Purkinje cell (primary cell): Measurements from ENCODE around the gene VPS4A. TPM values are rescaled to one million over a fixed set of nuclear protein-coding genes. Genes with fewer than 3 reads are reported as not detected.

Source experiments
- polyA plus RNA-seq: library from polyadenylated mRNA; unstranded; fragments of >200 nt; fragmentation: Nextera tagmentation; gene quantifications from 2 replicates; pipeline ENCODE4 v1.2.1, GENCODE V29; 2014

Gene VPS4A
- 13.2 and 17.3 TPM in 2 replicates for polyA plus RNA-seq

DNA sequence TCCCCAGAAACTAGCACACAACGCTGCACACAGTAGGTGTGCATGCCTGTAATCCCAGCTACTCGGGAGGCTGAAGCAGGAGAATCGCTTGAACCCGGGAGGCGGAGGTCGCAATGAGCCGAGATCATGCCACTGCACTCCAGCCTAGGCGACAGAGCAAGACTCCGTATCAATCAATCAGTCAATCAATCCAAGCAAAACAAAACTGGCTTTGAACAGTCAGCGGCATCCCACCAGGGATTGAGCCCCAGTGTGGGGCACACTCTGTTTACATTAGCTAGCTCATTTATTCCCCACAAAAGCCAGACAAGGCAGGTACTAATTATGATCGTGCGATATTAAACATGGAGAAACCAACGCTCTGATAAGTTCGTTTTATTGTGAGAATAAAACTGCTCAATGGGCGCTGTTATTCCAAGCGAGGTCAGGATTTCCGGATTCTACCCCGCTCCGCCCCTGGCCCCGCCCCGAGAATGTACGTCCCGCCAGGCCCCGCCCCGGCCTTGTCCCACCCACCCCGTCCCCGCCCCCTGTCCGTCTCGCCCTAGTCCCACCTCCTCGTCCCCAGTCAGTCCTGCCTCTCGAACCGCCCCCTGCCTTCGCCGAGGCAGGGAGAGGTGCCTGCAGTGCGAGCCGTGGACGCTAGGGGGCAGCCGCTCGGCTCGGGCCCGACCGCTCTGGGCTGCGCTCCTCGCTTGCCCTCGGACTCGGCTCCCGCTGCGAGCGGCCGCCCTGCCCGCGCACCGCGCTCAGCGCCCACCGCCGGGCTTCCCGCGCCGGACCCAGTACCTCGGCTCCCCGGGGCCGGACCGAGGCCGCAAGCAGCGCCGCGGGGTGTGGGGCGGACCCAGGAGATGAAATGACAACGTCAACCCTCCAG lies at the start of gene VPS4A:
VPS4A (plus strand) TSS at position 698 of the 880 bp plus-strand sequence; CDS start at position 860, 162 bp downstream.

DNA sequence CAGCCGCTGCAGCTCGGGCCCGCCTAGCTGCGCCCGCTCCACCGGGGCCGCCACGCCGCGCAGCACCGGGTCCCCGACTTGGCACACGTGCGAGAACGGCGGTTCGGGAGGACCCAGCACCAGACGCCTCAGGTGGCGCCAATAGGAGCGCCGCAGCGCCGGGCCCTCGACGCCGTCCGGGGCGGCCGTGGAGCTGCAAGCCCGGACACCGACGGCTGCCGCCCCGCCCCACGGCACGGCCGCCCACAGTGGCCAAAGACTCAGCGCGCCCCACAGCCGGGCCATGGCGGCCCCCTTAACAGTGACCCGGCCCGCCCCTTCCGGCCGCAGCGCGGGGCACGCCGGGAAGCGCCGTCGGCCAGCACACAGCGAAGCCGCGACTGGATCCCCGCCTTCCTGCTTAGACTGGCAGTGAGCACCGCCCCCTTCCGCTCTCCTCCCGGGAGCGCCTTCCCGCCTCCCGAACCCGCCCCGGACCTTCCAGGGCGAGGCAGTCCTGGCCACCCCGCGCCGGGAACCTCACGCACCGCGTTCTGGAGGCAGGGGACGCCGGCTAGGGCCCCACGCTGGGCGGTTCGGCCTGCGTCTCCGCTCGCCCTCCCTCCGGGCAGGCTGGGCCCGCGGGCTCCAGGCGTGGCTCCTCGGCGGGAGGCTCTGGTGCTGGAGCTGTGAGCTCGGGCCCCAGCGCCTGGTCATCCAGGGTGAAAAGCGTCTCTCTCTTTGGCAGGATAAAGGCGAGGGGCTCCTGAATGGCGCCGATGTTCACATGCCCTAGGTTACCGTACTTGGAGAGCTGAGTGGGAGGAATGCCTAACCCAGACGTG lies 19.3 kb downstream of the VPS4A start, which contains the start of gene PDF:
PDF (minus strand) TSS at position 303 of the 824 bp plus-strand sequence; CDS start at position 285, 18 bp downstream.

DNA sequence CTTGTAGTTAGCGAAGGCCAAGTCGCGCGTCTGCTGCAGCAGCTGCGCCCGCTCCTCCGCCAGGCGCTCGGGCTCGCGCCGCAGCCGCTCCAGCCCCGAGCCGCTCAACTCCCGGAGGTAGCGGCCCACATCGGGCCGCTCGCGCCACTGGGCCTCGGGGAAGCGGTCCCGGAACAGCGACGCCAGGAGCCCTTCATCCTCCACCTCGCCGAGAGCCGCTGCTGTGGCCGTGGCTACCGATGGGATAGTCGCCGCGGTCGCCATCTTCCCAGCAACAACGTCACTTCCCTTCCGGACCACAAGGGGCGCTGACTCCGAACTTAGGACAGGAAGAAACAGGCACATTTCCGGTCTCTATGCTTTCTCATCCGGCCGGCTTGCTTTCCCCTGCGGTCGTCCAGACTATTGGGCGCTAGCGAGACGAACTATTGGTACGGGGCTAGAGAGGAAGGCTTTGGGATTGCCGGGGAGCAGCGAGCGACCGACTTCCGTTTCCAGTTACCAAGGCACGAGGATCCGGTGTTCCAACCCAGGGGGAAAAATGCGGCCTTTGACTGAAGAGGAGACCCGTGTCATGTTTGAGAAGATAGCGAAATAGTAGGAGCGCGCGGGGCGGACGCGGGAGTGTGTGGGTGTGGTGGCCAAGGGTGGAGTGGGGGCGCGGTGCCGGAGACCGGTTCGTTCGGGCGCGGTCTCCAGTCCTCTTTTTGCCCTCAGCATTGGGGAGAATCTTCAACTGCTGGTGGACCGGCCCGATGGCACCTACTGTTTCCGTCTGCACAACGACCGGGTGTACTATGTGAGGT lies 28.3 kb downstream of the VPS4A start, which contains the start of the genes COG8 and NIP7:
COG8 (minus strand) TSS at position 276 of the 806 bp plus-strand sequence; CDS start at position 264, 12 bp downstream.
NIP7 (plus strand) TSS at position 484 of the 806 bp plus-strand sequence; CDS start at position 542, 58 bp downstream.

DNA sequence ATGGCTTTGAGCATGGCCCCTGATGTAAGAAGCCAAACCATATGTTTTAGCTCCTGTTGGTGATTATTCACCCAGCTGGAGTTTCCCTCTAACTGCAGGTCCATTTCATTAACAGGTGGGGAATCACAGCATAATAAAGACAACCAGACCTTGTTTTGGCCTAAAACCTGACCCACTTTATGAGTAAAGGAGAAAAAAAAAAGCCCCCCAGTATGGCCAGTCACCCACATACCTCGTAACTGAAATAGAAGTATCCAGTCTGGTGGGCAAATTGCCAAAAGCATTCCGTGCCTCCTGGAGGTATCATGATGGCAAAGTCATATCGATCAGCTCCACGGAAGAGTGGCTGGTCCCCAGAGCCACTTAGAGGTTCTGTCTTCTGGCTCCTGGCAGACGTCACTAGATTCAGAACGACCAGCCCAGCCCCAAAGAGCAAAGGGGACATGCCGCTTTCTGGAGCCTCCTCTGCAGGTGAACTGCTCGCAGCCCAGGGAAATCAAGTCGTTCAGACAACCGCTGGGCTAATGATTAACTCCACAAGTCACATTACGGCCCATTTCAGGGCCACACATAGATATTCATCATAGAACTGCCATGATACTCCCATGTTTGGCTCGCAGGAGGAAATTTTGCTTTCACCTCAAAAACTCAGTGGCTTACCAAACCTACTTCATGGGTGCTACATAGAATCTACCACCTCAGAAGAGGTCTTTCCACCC lies 40.3 kb downstream of the VPS4A start, which contains the start of gene TMED6:
TMED6 (minus strand) TSS at position 478 of the 719 bp plus-strand sequence; CDS start at position 445, 33 bp downstream.

Other genes with a start within 250 kb of the VPS4A start
- gene HAS3, start 205.7 kb upstream of the VPS4A start, polyA plus RNA-seq = 0.11 and 0.25 TPM in 2 replicates
- gene CHTF8, start 178.8 kb upstream of the VPS4A start, polyA plus RNA-seq = 1.3 and 1.6 TPM in 2 replicates
- gene UTP4, start 178.7 kb upstream of the VPS4A start, polyA plus RNA-seq = 21.9 and 30.9 TPM in 2 replicates
- 0.71 and 3.8 TPM in 2 replicates for gene SNTB2, start 124.2 kb upstream of the VPS4A start, polyA plus RNA-seq
- gene PDF, start 19.2 kb downstream of the VPS4A start, polyA plus RNA-seq = 0.73 and 1.5 TPM in 2 replicates
- 1.9 and 3.9 TPM in 2 replicates for gene COG8, start 28.2 kb downstream of the VPS4A start, polyA plus RNA-seq
- gene NIP7, start 28.4 kb downstream of the VPS4A start, polyA plus RNA-seq = 8.2 and 11.3 TPM in 2 replicates
- gene TMED6, start 40.4 kb downstream of the VPS4A start, polyA plus RNA-seq = not detected in 2 replicates
- 14.6 and 24.2 TPM in 2 replicates for gene TERF2, start 74.7 kb downstream of the VPS4A start, polyA plus RNA-seq
- 36.4 and 37.8 TPM in 2 replicates for gene CYB5B, start 113.3 kb downstream of the VPS4A start, polyA plus RNA-seq